Neural progenitor cell (in vitro differentiated cells): Measurements from ENCODE around the gene CEACAM18. TPM values are rescaled to one million over a fixed set of nuclear protein-coding genes. Genes with fewer than 3 reads are reported as not detected.
"Not testable (repeated sequence)": the region's sequence is repeated elsewhere in the genome, so short reads cannot be mapped to it uniquely, and the experiment has no call there.

Experiments
- DNase-seq: peaks from one replicate; pipeline ENCODE4 v3.0.0-alpha.2; 2016; ENCODE audit warnings: low spot score
- H2AFZ ChIP-seq: fragments of 200-600 bp; sonication (generic); replicated peaks from 2 replicates; pipeline ENCODE4 v1.6.1; 2016; ENCODE audit warnings: antibody characterized with exemption
- H3F3A ChIP-seq: fragments of 200-600 bp; sonication (generic); 2 replicates; pipeline ENCODE4 v1.6.1; 2016; ENCODE audit warnings: antibody characterized with exemption, low read depth
- H3K27ac ChIP-seq: fragments of 200-600 bp; sonication (generic); 2 replicates; pipeline ENCODE4 v1.5.1; 2016; ENCODE audit warnings: mild to moderate bottlenecking
- H3K27me3 ChIP-seq: fragments of 200-600 bp; sonication (generic); 2 replicates; pipeline ENCODE4 v1.6.1; 2016; ENCODE audit warnings: mild to moderate bottlenecking, moderate library complexity
- H3K36me3 ChIP-seq: fragments of 200-600 bp; sonication (generic); 2 replicates; pipeline ENCODE4 v1.5.1; 2016
- H3K4me1 ChIP-seq: fragments of 200-600 bp; sonication (generic); 2 replicates; pipeline ENCODE4 v1.6.1; 2016; ENCODE audit warnings: mixed run types
- H3K4me2 ChIP-seq: fragments of 200-600 bp; sonication (generic); 2 replicates; pipeline ENCODE4 v1.6.1; 2016
- H3K4me3 ChIP-seq: fragments of 200-600 bp; sonication (generic); 2 replicates; pipeline ENCODE4 v1.5.1; 2016
- H3K79me2 ChIP-seq: fragments of 200-600 bp; sonication (generic); 2 replicates; pipeline ENCODE4 v1.6.1; 2016; ENCODE audit warnings: low read depth
- H3K9ac ChIP-seq: fragments of 200-600 bp; sonication (generic); 2 replicates; pipeline ENCODE4 v1.6.1; 2016
- H3K9me3 ChIP-seq: fragments of 200-600 bp; sonication (generic); 2 replicates; pipeline ENCODE4 v1.5.1; 2016; ENCODE audit warnings: low read depth
- H4K20me1 ChIP-seq: fragments of 200-600 bp; sonication (generic); 2 replicates; pipeline ENCODE4 v1.6.1; 2016; ENCODE audit warnings: low read depth
- H3K27ac Mint-ChIP-seq: 3 replicates; pipeline ENCODE4 v1.8.0; 2021; ENCODE audit warnings: mixed read lengths
- H3K27me3 Mint-ChIP-seq: 2 replicates; pipeline ENCODE4 v1.8.0; 2022; ENCODE audit warnings: low read depth, mild to moderate bottlenecking, inconsistent platforms, moderate library complexity, mixed read lengths; ENCODE audit not compliant: insufficient read depth
- H3K36me3 Mint-ChIP-seq: 3 replicates; pipeline ENCODE4 v1.8.0; 2021; ENCODE audit warnings: mixed read lengths
- H3K4me1 Mint-ChIP-seq: 3 replicates; pipeline ENCODE4 v1.8.0; 2021; ENCODE audit warnings: mixed read lengths
- H3K4me3 Mint-ChIP-seq: 3 replicates; pipeline ENCODE4 v1.8.0; 2021; ENCODE audit warnings: mild to moderate bottlenecking, moderate library complexity, mixed read lengths
- H3K9me3 Mint-ChIP-seq: 3 replicates; pipeline ENCODE4 v1.8.0; 2020; ENCODE audit warnings: mixed read lengths
- CTCF ChIP-seq: fragments of 200-600 bp; sonication (generic); IDR thresholded peaks from 2 replicates; pipeline ENCODE4 v1.5.1; 2017; ENCODE audit warnings: antibody characterized with exemption, mild to moderate bottlenecking
- EZH2 ChIP-seq: fragments of 200-600 bp; sonication (generic); IDR thresholded peaks from 2 replicates; pipeline ENCODE4 v1.6.1; 2017; ENCODE audit warnings: antibody characterized with exemption, mild to moderate bottlenecking, moderate library complexity
- EZH2phosphoT487 ChIP-seq: fragments of 200-600 bp; sonication (generic); IDR thresholded peaks from 2 replicates; pipeline ENCODE4 v1.6.1; 2017; ENCODE audit warnings: antibody characterized with exemption
- total RNA-seq: library from RNA; depleted of rRNA; stranded (reverse); fragments of >200 nt; gene quantifications from 2 replicates; pipeline ENCODE4 v1.2.3, GENCODE V29; 2015; ENCODE audit warnings: low replicate concordance

Gene CEACAM18
- total RNA-seq, 1 donor from 2014 or later = not detected

GRCh38 chr19:51460164-51460992, 18.0 kb upstream of the CEACAM18 start:
- H2AFZ ChIP-seq = no peak overlapping the region

GRCh38 chr19:51461723-51462161, 16.6 kb upstream of the CEACAM18 start:
- H3K36me3 ChIP-seq = no peaks in the 10 kb centered on the region
- peaks cover 26% of the 10 kb centered on the region for H3K27me3 ChIP-seq
- Mint-ChIP-seq H3K36me3 (no peaks in the 10 kb centered on the region), H3K4me1 (no peaks in the 10 kb centered on the region), H3K27ac (no peak overlapping the region), H3K4me3 (no peak overlapping the region), H3K27me3 (peaks cover 22% of the 10 kb centered on the region), H3K9me3 (peaks cover 3% of the 10 kb centered on the region)
- DNase-seq = no peak
- H3K79me2 ChIP-seq = no peaks in the 10 kb centered on the region
- no peak overlapping the region for H2AFZ ChIP-seq
- H4K20me1 ChIP-seq = no peaks in the 10 kb centered on the region
- no peak overlapping the region for H3K4me2 ChIP-seq
- H3K9me3 ChIP-seq = no peaks in the 10 kb centered on the region
- H3K4me1 ChIP-seq = no peaks in the 10 kb centered on the region
- no peak overlapping the region for H3K27ac ChIP-seq
- H3K4me3 ChIP-seq = no peak overlapping the region
- TF ChIP-seq EZH2 = no peak
- no peak for TF ChIP-seq CTCF
- no peak for TF ChIP-seq EZH2phosphoT487
- H3F3A ChIP-seq = no peaks in the 10 kb centered on the region
- H3K9ac ChIP-seq = no peak overlapping the region

More at GRCh38 chr19:51460164-51460992, 18.0 kb upstream of the CEACAM18 start:
- TF ChIP-seq EZH2 (no peak), EZH2phosphoT487 (no peak), CTCF (no peak)
- Histone ChIP-seq H3K4me3 (no peak overlapping the region), H3K9ac (no peak overlapping the region), H3K36me3 (no peaks in the 10 kb centered on the region), H3K9me3 (no peaks in the 10 kb centered on the region), H3K27ac (no peak overlapping the region), H3K27me3 (peaks cover 13% of the 10 kb centered on the region), H3F3A (no peaks in the 10 kb centered on the region), H3K79me2 (no peaks in the 10 kb centered on the region), H3K4me2 (no peak overlapping the region), H4K20me1 (no peaks in the 10 kb centered on the region), H3K4me1 (no peaks in the 10 kb centered on the region)
- Mint-ChIP-seq H3K36me3 (no peaks in the 10 kb centered on the region), H3K9me3 (peaks cover 3% of the 10 kb centered on the region), H3K27me3 (peaks cover 22% of the 10 kb centered on the region), H3K4me3 (peak overlapping the region; percentile 62), H3K4me1 (no peaks in the 10 kb centered on the region), H3K27ac (no peak overlapping the region)
- peak; percentile 13 for DNase-seq

GRCh38 chr19:51462276-51462675, 16.1 kb upstream of the CEACAM18 start:
- no peaks in the 10 kb centered on the region for H3K4me1 ChIP-seq
- no peaks in the 10 kb centered on the region for H3K9me3 ChIP-seq
- Mint-ChIP-seq H3K36me3 (no peaks in the 10 kb centered on the region), H3K27ac (no peak overlapping the region), H3K4me3 (no peak overlapping the region), H3K27me3 (peaks cover 22% of the 10 kb centered on the region), H3K9me3 (peaks cover 3% of the 10 kb centered on the region), H3K4me1 (no peaks in the 10 kb centered on the region)
- DNase-seq = no peak
- H2AFZ ChIP-seq = no peak overlapping the region
- no peaks in the 10 kb centered on the region for H4K20me1 ChIP-seq
- H3K4me3 ChIP-seq = no peak overlapping the region
- no peaks in the 10 kb centered on the region for H3F3A ChIP-seq
- peaks cover 32% of the 10 kb centered on the region for H3K27me3 ChIP-seq
- H3K4me2 ChIP-seq = no peak overlapping the region
- H3K79me2 ChIP-seq = no peaks in the 10 kb centered on the region
- no peak overlapping the region for H3K27ac ChIP-seq
- no peak overlapping the region for H3K9ac ChIP-seq
- no peaks in the 10 kb centered on the region for H3K36me3 ChIP-seq
- no peak for TF ChIP-seq EZH2phosphoT487

GRCh38 chr19:51462681-51463080, 15.7 kb upstream of the CEACAM18 start:
- H2AFZ ChIP-seq = no peak overlapping the region
- Mint-ChIP-seq H3K9me3 (peaks cover 3% of the 10 kb centered on the region), H3K4me3 (no peak overlapping the region), H3K36me3 (no peaks in the 10 kb centered on the region), H3K27ac (no peak overlapping the region), H3K4me1 (no peaks in the 10 kb centered on the region), H3K27me3 (peaks cover 22% of the 10 kb centered on the region)
- no peak overlapping the region for H3K27ac ChIP-seq
- TF ChIP-seq EZH2phosphoT487 = no peak
- no peak for TF ChIP-seq EZH2
- no peak for TF ChIP-seq CTCF
- DNase-seq = no peak
- H3K4me2 ChIP-seq = no peak overlapping the region
- H4K20me1 ChIP-seq = no peaks in the 10 kb centered on the region
- H3F3A ChIP-seq = no peaks in the 10 kb centered on the region
- H3K4me3 ChIP-seq = no peak overlapping the region
- H3K36me3 ChIP-seq = no peaks in the 10 kb centered on the region
- no peaks in the 10 kb centered on the region for H3K79me2 ChIP-seq
- H3K9ac ChIP-seq = no peak overlapping the region
- H3K4me1 ChIP-seq = no peaks in the 10 kb centered on the region
- H3K27me3 ChIP-seq = peaks cover 36% of the 10 kb centered on the region
- no peaks in the 10 kb centered on the region for H3K9me3 ChIP-seq

GRCh38 chr19:51463976-51464581, 14.3 kb upstream of the CEACAM18 start:
- H3K4me3 Mint-ChIP-seq, H3K9me3 ChIP-seq, H3K36me3 ChIP-seq, H2AFZ ChIP-seq, H3K79me2 ChIP-seq, H3K4me3 ChIP-seq, H3K4me1 Mint-ChIP-seq, H3K36me3 Mint-ChIP-seq, DNase-seq, H3K4me2 ChIP-seq, H3K27ac Mint-ChIP-seq, H3K9ac ChIP-seq, H3K27ac ChIP-seq, H4K20me1 ChIP-seq, H3K9me3 Mint-ChIP-seq, H3F3A ChIP-seq, H3K4me1 ChIP-seq: not testable (repeated sequence)
- H3K27me3 ChIP-seq = peaks cover 38% of the 10 kb centered on the region
- H3K27me3 Mint-ChIP-seq = peaks cover 20% of the 10 kb centered on the region
